Astrocyte (in vitro differentiated cells and primary cell): ENCODE data around the gene RRBP1. TPM values are rescaled to one million over a fixed set of nuclear protein-coding genes. Genes with fewer than 3 reads are reported as not detected.

Experiments used
- DNase-seq: peaks from one replicate; pipeline ENCODE4 v3.0.0-alpha.2; 2010; ENCODE audit warnings: low read depth
- FAIRE-seq: peaks from 2 replicates; lab custom pipeline; 2011; peaks lifted over from hg19 to GRCh38; lab: Jason Lieb, UNC
- H2AFZ ChIP-seq: 2 replicates; pipeline ENCODE4 v1.6.0; 2012; ENCODE audit warnings: low read depth, low read length, inconsistent platforms
- H3K27ac ChIP-seq: 2 replicates; pipeline ENCODE4 v1.5.1; 2011; ENCODE audit warnings: low read depth, low read length, inconsistent platforms
- H3K27me3 ChIP-seq: 2 replicates; pipeline ENCODE4 v1.6.0; 2011; ENCODE audit warnings: low read length, inconsistent platforms; ENCODE audit not compliant: insufficient read depth
- H3K36me3 ChIP-seq: 2 replicates; pipeline ENCODE4 v1.5.1; 2011; ENCODE audit warnings: low read length, inconsistent platforms; ENCODE audit not compliant: insufficient read depth
- H3K4me1 ChIP-seq: 2 replicates; pipeline ENCODE4 v1.5.1; 2011; ENCODE audit warnings: low read length, inconsistent platforms; ENCODE audit not compliant: insufficient read depth
- H3K4me2 ChIP-seq: 2 replicates; pipeline ENCODE4 v1.6.0; 2012; ENCODE audit warnings: low read length, inconsistent platforms
- H3K4me3 ChIP-seq: 2 replicates; pipeline ENCODE4 v1.5.1; 2011; ENCODE audit warnings: low read depth, mild to moderate bottlenecking, low read length, inconsistent platforms; ENCODE audit not compliant: insufficient read depth
- H3K79me2 ChIP-seq: 2 replicates; pipeline ENCODE4 v1.6.0; 2012; ENCODE audit warnings: mild to moderate bottlenecking, low read length, inconsistent platforms; ENCODE audit not compliant: insufficient read depth
- H3K9ac ChIP-seq: 2 replicates; pipeline ENCODE4 v1.6.0; 2012; ENCODE audit warnings: mild to moderate bottlenecking, low read length, inconsistent platforms
- H3K9me3 ChIP-seq: 2 replicates; pipeline ENCODE4 v1.5.1; 2012; ENCODE audit warnings: low read depth, mild to moderate bottlenecking, low read length, inconsistent platforms; ENCODE audit not compliant: insufficient read depth
- H4K20me1 ChIP-seq: 2 replicates; pipeline ENCODE4 v1.6.0; 2012; ENCODE audit warnings: low read length, inconsistent platforms; ENCODE audit not compliant: insufficient read depth
- H3K27ac Mint-ChIP-seq: one replicate; pipeline ENCODE4 v1.8.0; 2021; ENCODE audit warnings: mild to moderate bottlenecking, mixed read lengths; ENCODE audit not compliant: unreplicated experiment
- H3K27me3 Mint-ChIP-seq: one replicate; pipeline ENCODE4 v1.8.0; 2021; ENCODE audit warnings: low read depth, mixed read lengths; ENCODE audit not compliant: unreplicated experiment
- H3K36me3 Mint-ChIP-seq: one replicate; pipeline ENCODE4 v1.8.0; 2021; ENCODE audit warnings: low read depth, mixed read lengths; ENCODE audit not compliant: unreplicated experiment
- H3K4me1 Mint-ChIP-seq: one replicate; pipeline ENCODE4 v1.8.0; 2021; ENCODE audit warnings: low read depth, mixed read lengths; ENCODE audit not compliant: unreplicated experiment
- H3K4me3 Mint-ChIP-seq: one replicate; pipeline ENCODE4 v1.8.0; 2021; ENCODE audit warnings: mild to moderate bottlenecking, moderate library complexity, mixed read lengths; ENCODE audit not compliant: unreplicated experiment
- H3K9me3 Mint-ChIP-seq: one replicate; pipeline ENCODE4 v1.8.0; 2021; ENCODE audit warnings: mild to moderate bottlenecking, mixed read lengths; ENCODE audit not compliant: unreplicated experiment
- EZH2 ChIP-seq: IDR thresholded peaks from 2 replicates; pipeline ENCODE4 v1.6.1; 2012; ENCODE audit warnings: mild to moderate bottlenecking, low read length, inconsistent platforms; ENCODE audit not compliant: insufficient read depth
- total RNA-seq: library from RNA; stranded (reverse); gene quantifications from 2 replicates; pipeline ENCODE4 v1.2.1, GENCODE V29; 2021
- TF ChIP-seq, protein P1 (sequence below): IDR thresholded peaks from 2 replicates; pipeline ENCODE4 v1.5.1; 2011; ENCODE audit warnings: low read depth, mild to moderate bottlenecking, inconsistent platforms, low read length, moderate library complexity; ENCODE audit not compliant: insufficient read depth

Gene RRBP1
- total RNA-seq, 1 donor from 2014 or later = 347 TPM

DNA sequence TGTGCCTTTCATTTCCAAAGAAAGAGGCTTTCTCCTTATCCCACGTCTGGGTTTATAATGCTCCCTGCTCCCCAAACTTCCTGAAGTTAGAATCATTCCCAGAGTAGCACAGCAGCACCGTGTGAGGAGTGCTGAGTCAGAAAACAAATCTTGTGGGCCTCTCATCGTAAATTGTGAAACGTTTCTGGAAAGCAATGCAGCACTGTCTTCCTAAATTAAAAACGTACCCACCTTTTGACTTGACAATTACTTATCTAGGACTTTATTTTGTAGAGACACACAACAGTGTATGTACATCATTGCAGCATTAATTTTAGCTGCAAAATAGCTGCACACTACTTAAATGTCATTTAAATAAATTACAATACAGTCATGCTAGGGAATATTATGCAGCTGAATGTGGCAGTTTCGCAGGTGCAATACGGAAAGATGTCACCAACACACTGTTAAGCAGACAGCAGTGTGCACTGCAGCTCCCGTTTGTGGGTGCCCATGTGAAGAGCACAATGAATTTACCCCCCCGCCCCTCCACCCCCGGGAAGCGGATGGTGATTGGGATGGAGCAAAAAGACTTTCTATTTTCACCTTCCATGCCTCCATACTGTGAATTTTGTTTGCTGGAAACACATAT, 30.8 kb downstream of the RRBP1 start:
- H3K9me3 Mint-ChIP-seq = no peaks in the 10 kb centered on the region
- H3K4me3 Mint-ChIP-seq = no peak overlapping the region
- H3K27me3 ChIP-seq = no peaks in the 10 kb centered on the region
- H4K20me1 ChIP-seq = peaks cover 98% of the 10 kb centered on the region
- H3K4me1 Mint-ChIP-seq = peaks cover 46% of the 10 kb centered on the region
- H3K27me3 Mint-ChIP-seq = no peaks in the 10 kb centered on the region
- no peak for FAIRE-seq
- H3K36me3 ChIP-seq = peaks cover 17% of the 10 kb centered on the region
- H3K27ac Mint-ChIP-seq = no peak overlapping the region
- TF ChIP-seq, protein P1, sequence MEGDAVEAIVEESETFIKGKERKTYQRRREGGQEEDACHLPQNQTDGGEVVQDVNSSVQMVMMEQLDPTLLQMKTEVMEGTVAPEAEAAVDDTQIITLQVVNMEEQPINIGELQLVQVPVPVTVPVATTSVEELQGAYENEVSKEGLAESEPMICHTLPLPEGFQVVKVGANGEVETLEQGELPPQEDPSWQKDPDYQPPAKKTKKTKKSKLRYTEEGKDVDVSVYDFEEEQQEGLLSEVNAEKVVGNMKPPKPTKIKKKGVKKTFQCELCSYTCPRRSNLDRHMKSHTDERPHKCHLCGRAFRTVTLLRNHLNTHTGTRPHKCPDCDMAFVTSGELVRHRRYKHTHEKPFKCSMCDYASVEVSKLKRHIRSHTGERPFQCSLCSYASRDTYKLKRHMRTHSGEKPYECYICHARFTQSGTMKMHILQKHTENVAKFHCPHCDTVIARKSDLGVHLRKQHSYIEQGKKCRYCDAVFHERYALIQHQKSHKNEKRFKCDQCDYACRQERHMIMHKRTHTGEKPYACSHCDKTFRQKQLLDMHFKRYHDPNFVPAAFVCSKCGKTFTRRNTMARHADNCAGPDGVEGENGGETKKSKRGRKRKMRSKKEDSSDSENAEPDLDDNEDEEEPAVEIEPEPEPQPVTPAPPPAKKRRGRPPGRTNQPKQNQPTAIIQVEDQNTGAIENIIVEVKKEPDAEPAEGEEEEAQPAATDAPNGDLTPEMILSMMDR = no peak
- no peak for TF ChIP-seq EZH2
- H3K36me3 Mint-ChIP-seq = peaks cover 17% of the 10 kb centered on the region
- H3K4me3 ChIP-seq = no peak overlapping the region
- no peak overlapping the region for H3K4me2 ChIP-seq
- no peak for DNase-seq
- H3K79me2 ChIP-seq = peaks cover 99% of the 10 kb centered on the region
- no peak overlapping the region for H3K27ac ChIP-seq
- no peak overlapping the region for H2AFZ ChIP-seq
- no peak overlapping the region for H3K9ac ChIP-seq
- H3K9me3 ChIP-seq = no peaks in the 10 kb centered on the region
- peaks cover 19% of the 10 kb centered on the region for H3K4me1 ChIP-seq

DNA sequence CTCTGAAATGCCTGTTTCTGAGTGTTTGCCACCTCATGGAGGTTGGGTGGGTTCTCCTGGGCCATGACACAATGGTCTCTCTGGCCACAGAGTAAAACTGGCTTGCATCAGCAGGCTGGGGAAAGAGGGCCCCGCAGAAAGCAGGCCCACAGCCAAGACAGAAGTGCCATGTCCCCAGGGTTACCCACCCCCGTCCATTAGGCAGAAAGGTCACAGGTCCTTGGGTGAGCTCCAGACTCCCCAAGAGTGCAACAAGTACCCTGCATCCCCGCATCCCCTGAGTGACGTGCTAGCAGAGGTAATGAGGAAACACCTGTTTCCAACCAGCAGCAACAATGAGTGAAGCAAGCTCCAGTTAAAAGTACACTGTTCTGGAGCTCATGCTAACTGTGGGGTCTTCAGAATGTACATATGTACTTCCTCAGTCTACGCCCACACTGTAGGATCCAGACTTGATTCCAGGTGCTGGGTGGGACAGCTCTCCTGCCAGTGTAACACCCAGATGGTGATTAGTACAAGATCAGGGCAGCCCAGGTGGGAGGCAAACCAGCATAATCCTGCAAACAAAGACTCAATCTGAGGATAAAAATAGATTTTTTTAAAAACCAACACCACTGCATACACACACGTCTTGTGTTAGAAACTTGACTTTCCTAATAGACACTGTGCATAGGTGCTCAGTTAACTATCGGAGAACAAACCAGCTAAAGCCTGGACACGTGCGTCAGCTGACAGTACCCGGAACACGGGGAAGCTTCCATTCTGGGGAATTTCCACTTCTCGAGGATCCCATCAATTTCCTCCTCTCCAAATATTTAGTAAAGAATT, 31.5 kb downstream of the RRBP1 start:
- H3K4me1 ChIP-seq = peaks cover 14% of the 10 kb centered on the region
- TF ChIP-seq, protein P1 = no peak
- no peak for TF ChIP-seq EZH2
- DNase-seq = no peak
- H3K79me2 ChIP-seq = peaks cover 100% of the 10 kb centered on the region
- H3K9ac ChIP-seq = no peak overlapping the region
- Mint-ChIP-seq H3K4me1 (peaks cover 43% of the 10 kb centered on the region), H3K4me3 (no peak overlapping the region), H3K36me3 (peaks cover 17% of the 10 kb centered on the region), H3K27me3 (no peaks in the 10 kb centered on the region), H3K27ac (peak overlapping the region; percentile 18), H3K9me3 (no peaks in the 10 kb centered on the region)
- H3K4me2 ChIP-seq = no peak overlapping the region
- peaks cover 99% of the 10 kb centered on the region for H4K20me1 ChIP-seq
- no peaks in the 10 kb centered on the region for H3K27me3 ChIP-seq
- peaks cover 15% of the 10 kb centered on the region for H3K36me3 ChIP-seq
- no peak overlapping the region for H2AFZ ChIP-seq
- H3K27ac ChIP-seq = no peak overlapping the region
- no peaks in the 10 kb centered on the region for H3K9me3 ChIP-seq
- no peak for FAIRE-seq
- H3K4me3 ChIP-seq = no peak overlapping the region
